ENCODE data around the gene RASA3. TPM values are rescaled to one million over a fixed set of nuclear protein-coding genes. Genes with fewer than 3 reads are reported as not detected.

RASA3 gene
- total RNA-seq, 3 donors from 2014 or later (not counting 1 experiment from before 2014, with no cell fraction given), result 252 to 277 (median 274) TPM

DNA sequence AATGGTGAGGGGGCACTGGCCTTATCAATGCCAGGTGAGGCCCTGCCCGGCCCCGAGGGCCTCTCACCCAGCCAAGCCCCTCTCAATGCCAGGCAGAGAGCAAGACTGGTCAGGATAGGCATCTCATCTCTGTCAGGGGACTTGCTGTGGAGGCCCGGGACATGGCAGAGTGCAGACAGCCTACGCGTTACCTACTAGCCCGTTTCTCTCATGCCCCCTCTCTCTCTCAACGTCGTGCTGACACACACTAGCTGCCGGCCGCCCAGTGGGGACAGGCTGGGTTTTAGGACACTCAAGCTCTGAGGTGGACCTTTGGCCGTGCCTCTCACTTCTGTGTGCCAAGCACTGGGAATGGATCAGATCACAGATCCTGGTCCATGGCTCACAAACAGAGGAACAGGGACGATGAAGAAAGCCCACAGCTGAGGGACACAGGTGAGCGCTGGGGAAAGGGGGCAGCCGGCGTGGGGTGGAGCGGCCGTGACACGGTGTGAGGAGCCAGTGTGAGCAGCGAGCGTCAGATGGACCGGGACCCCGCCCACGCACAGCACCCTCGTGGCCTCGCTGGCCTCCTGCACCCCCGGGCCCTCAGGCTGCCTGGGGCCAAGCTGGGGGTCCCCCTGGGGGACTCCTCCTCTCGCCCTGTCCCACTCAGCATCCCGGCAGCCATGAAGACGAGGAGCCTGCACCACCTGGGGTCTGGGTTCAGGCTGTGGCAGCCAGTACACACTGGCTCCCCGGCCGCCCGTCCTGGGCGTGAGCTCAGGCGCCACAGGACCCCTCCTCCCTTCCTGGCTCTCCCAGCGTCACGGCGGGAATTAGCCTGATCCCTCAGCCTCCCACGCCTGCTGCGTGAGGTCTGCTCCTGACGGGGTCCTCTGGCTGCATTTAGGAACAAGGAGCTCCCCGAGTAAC is 81.6 kb downstream of the RASA3 start:
- 93% methylated on average over 40 of the region's 41 CpGs for WGBS (ENCODE audit: insufficient coverage)
- Histone ChIP-seq H3K27me3 (ENCODE audit: control insufficient read depth, insufficient read depth, low read length) (no peaks in the 10 kb centered on the region), H3K27ac (ENCODE audit: low read length) (no peak overlapping the region), H3K36me3 (ENCODE audit: control insufficient read depth, insufficient read depth, low read length) (peaks cover 46% of the 10 kb centered on the region), H3K4me3 (ENCODE audit: low read length) (no peak overlapping the region), H3K4me1 (ENCODE audit: control insufficient read depth, insufficient read depth, low read length) (peaks cover 93% of the 10 kb centered on the region), H3K9me3 (ENCODE audit: control insufficient read depth, insufficient read depth, low read length) (no peaks in the 10 kb centered on the region)
- Mint-ChIP-seq H3K27ac (peak overlapping the region in 1 of 2 donors; percentile 40), H3K36me3 (no peaks in the 10 kb centered on the region), H3K4me1 (peaks cover 68 to 74% of the 10 kb centered on the region in 2 donors), H3K4me3 (peak overlapping the region; percentile 28), H3K27me3 (ENCODE audit: low read depth in 2 of 2) (no peaks in the 10 kb centered on the region), H3K9me3 (no peaks in the 10 kb centered on the region)
- intact Hi-C loops (cut with micrococcal nuclease), result no loop called here
- TF ChIP-seq, protein P1, sequence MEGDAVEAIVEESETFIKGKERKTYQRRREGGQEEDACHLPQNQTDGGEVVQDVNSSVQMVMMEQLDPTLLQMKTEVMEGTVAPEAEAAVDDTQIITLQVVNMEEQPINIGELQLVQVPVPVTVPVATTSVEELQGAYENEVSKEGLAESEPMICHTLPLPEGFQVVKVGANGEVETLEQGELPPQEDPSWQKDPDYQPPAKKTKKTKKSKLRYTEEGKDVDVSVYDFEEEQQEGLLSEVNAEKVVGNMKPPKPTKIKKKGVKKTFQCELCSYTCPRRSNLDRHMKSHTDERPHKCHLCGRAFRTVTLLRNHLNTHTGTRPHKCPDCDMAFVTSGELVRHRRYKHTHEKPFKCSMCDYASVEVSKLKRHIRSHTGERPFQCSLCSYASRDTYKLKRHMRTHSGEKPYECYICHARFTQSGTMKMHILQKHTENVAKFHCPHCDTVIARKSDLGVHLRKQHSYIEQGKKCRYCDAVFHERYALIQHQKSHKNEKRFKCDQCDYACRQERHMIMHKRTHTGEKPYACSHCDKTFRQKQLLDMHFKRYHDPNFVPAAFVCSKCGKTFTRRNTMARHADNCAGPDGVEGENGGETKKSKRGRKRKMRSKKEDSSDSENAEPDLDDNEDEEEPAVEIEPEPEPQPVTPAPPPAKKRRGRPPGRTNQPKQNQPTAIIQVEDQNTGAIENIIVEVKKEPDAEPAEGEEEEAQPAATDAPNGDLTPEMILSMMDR (IDR thresholded peaks at IDR 0.05), result no peak
- no peak for ATAC-seq
- DNase-seq, result no peak

DNA sequence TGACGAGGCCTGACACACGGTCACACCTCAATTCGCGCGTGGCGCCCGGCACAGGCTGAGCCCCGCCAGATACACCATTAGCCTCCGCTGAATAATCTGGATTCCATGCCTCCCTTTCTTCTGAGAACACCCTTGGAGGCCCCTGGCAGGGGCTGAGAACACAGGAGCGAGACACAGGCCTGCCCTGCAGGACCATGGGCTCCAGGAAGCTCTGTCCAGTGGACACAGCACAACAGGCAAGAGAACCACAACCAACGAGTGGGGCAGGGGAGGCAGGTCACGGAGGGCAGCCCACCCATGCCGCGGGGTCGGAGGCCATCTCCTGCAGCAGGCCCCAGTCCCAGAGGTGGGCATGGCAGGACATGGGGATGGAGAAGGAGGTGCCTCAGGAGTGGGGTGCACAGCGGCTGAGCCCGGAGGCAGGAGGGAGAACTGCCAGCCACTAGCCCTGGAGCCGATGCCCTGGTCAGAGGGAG is 82.8 kb downstream of the RASA3 start:
- no peak for DNase-seq
- Histone ChIP-seq H3K36me3 (ENCODE audit: control insufficient read depth, insufficient read depth, low read length) (peaks cover 38% of the 10 kb centered on the region), H3K4me3 (ENCODE audit: low read length) (no peak overlapping the region), H3K27ac (ENCODE audit: low read length) (no peak overlapping the region), H3K9me3 (ENCODE audit: control insufficient read depth, insufficient read depth, low read length) (no peaks in the 10 kb centered on the region), H3K27me3 (ENCODE audit: control insufficient read depth, insufficient read depth, low read length) (no peaks in the 10 kb centered on the region), H3K4me1 (ENCODE audit: control insufficient read depth, insufficient read depth, low read length) (peaks cover 90% of the 10 kb centered on the region)
- Mint-ChIP-seq H3K27me3 (ENCODE audit: low read depth in 2 of 2) (no peaks in the 10 kb centered on the region), H3K9me3 (no peaks in the 10 kb centered on the region), H3K4me3 (peak overlapping the region; percentile 87), H3K4me1 (peaks cover 72 to 75% of the 10 kb centered on the region in 2 donors), H3K36me3 (no peaks in the 10 kb centered on the region), H3K27ac (peak overlapping the region; percentile 91 to 92)
- no peak for ATAC-seq
- TF ChIP-seq, protein P1 (IDR thresholded peaks at IDR 0.05), result no peak
- intact Hi-C loops (cut with micrococcal nuclease), result loop anchor here (5.0 kb wide), 1 partner anchor 178 kb away; no protein-coding TSS in a partner anchor
- 88% methylated on average over 18 of the region's 18 CpGs for WGBS (ENCODE audit: insufficient coverage)

DNA sequence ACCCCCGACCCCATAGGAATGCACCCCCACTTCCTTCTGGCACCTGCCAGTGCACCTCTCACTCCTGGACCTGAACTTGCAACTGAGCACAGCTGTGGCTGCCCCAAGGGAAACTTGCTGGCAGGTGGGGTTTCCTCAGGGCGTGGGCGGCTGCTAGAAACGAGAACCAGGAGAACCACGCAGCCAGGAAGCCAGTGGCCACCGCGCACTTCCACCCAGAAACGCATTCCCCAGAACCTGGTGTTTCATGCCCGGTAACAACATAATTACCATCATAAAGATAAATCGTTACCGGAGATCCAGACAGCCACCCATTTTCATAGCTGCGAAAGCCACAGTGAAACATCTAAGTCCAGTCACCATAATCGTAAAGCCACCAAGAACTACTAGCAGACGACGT is 83.4 kb downstream of the RASA3 start:
- no peak overlapping the region for H3K4me3 ChIP-seq (ENCODE audit: low read length)
- H3K27me3 Mint-ChIP-seq (ENCODE audit: low read depth in 2 of 2), result no peaks in the 10 kb centered on the region

More for the DNA sequence above, 83.4 kb downstream of the RASA3 start:
- Histone ChIP-seq H3K4me1 (ENCODE audit: control insufficient read depth, insufficient read depth, low read length) (peaks cover 84% of the 10 kb centered on the region), H3K27ac (ENCODE audit: low read length) (peak overlapping the region; percentile 47), H3K9me3 (ENCODE audit: control insufficient read depth, insufficient read depth, low read length) (no peaks in the 10 kb centered on the region), H3K36me3 (ENCODE audit: control insufficient read depth, insufficient read depth, low read length) (peaks cover 38% of the 10 kb centered on the region), H3K27me3 (ENCODE audit: control insufficient read depth, insufficient read depth, low read length) (no peaks in the 10 kb centered on the region)
- DNase-seq (peak in 1 of 2 donors; percentile 64), ATAC-seq (peak; percentile 36 to 58 (median 50))
- peaks cover 73 to 76% of the 10 kb centered on the region in 2 donors for H3K4me1 Mint-ChIP-seq
- H3K9me3 Mint-ChIP-seq, result no peaks in the 10 kb centered on the region
- intact Hi-C loops (cut with micrococcal nuclease), result loop anchor here (5.0 kb wide), 1 partner anchor 178 kb away; no protein-coding TSS in a partner anchor
- peak overlapping the region; percentile 91 to 92 for H3K27ac Mint-ChIP-seq
- peak overlapping the region; percentile 87 for H3K4me3 Mint-ChIP-seq
- TF ChIP-seq, protein P1 (IDR thresholded peaks at IDR 0.05), result no peak
- no peaks in the 10 kb centered on the region for H3K36me3 Mint-ChIP-seq
- WGBS (ENCODE audit: insufficient coverage), result 4% methylated on average over 15 of the region's 15 CpGs

Data from natural killer cell (primary cell).